ENCODE data around the gene DNAH6. TPM values are rescaled to one million over a fixed set of nuclear protein-coding genes. Genes with fewer than 3 reads are reported as not detected.
A peak's percentile ranks its signal among the peaks of the same experiment; 100 is the strongest.
"Not testable (repeated sequence)": the region's sequence is repeated elsewhere in the genome, so short reads cannot be mapped to it uniquely, and the experiment has no call there.

Gene DNAH6
- total RNA-seq, 2 experiments from 2014 or later, result 0.60 to 1.00 TPM

GRCh38 chr2:84748341-84748740 lies 232.0 kb downstream of the DNAH6 start:
- H3K27ac Mint-ChIP-seq, result no peak overlapping the region
- POLR2A ChIA-PET, result no interaction called here
- peaks cover 10% of the 10 kb centered on the region for H3K9me3 Mint-ChIP-seq
- DNase-seq, result no peak
- no peaks in the 10 kb centered on the region for H3K4me1 Mint-ChIP-seq
- no peaks in the 10 kb centered on the region for H3K27me3 Mint-ChIP-seq
- no peak overlapping the region for H3K4me3 Mint-ChIP-seq
- peaks cover 11% of the 10 kb centered on the region for H3K36me3 Mint-ChIP-seq (ENCODE audit: low read depth)
- CTCF ChIA-PET, result interaction anchor here (1.4 kb wide), 1 partner anchor 14 kb away, joined by 3 read pairs; no protein-coding TSS in a partner anchor

- H3K27ac Mint-ChIP-seq, result no peak overlapping the region
- no peaks in the 10 kb centered on the region for H3K4me1 Mint-ChIP-seq
- no peak for DNase-seq
- H3K9me3 Mint-ChIP-seq, result peaks cover 11% of the 10 kb centered on the region
- no peak overlapping the region for H3K4me3 Mint-ChIP-seq
- H3K36me3 Mint-ChIP-seq (ENCODE audit: low read depth), result peaks cover 11% of the 10 kb centered on the region
- no peaks in the 10 kb centered on the region for H3K27me3 Mint-ChIP-seq
- ChIA-PET POLR2A (no interaction called here), CTCF (interaction anchor here (2.6 kb wide), 1 partner anchor 9 kb away, joined by 10 read pairs; no protein-coding TSS in a partner anchor)
Observed at GRCh38 chr2:84749442-84749841, 233.1 kb downstream of the DNAH6 start.

- no peak overlapping the region for H3K27ac Mint-ChIP-seq
- CTCF ChIA-PET, result no interaction called here
- H3K4me1 Mint-ChIP-seq, result peaks cover 4% of the 10 kb centered on the region
Observed at GRCh38 chr2:84755096-84755495, 238.8 kb downstream of the DNAH6 start.

GRCh38 chr2:84757648-84758047 lies 241.3 kb downstream of the DNAH6 start:
- Mint-ChIP-seq H3K4me3 (no peak overlapping the region), H3K27ac (no peak overlapping the region), H3K27me3 (no peaks in the 10 kb centered on the region), H3K4me1 (peaks cover 4% of the 10 kb centered on the region), H3K36me3 (ENCODE audit: low read depth) (peaks cover 5% of the 10 kb centered on the region), H3K9me3 (peaks cover 4% of the 10 kb centered on the region)
- no peak for DNase-seq
- POLR2A ChIA-PET, result no interaction called here
- CTCF ChIA-PET, result no interaction called here

More at GRCh38 chr2:84755096-84755495, 238.8 kb downstream of the DNAH6 start:
- peaks cover 4% of the 10 kb centered on the region for H3K9me3 Mint-ChIP-seq
- no peaks in the 10 kb centered on the region for H3K27me3 Mint-ChIP-seq
- H3K4me3 Mint-ChIP-seq, result no peak overlapping the region
- H3K36me3 Mint-ChIP-seq (ENCODE audit: low read depth), result peaks cover 5% of the 10 kb centered on the region
- POLR2A ChIA-PET, result no interaction called here
- DNase-seq, result no peak

GRCh38 chr2:84766791-84767190 lies 250.5 kb downstream of the DNAH6 start:
- H3K27me3 Mint-ChIP-seq, result no peaks in the 10 kb centered on the region
- H3K4me1 Mint-ChIP-seq, result peaks cover 2% of the 10 kb centered on the region
- peaks cover 21% of the 10 kb centered on the region for H3K9me3 Mint-ChIP-seq
- DNase-seq, result no peak
- POLR2A ChIA-PET, result no interaction called here
- H3K4me3 Mint-ChIP-seq, result no peak overlapping the region
- peaks cover 13% of the 10 kb centered on the region for H3K36me3 Mint-ChIP-seq (ENCODE audit: low read depth)
- CTCF ChIA-PET, result no interaction called here
- H3K27ac Mint-ChIP-seq, result no peak overlapping the region

- no peak for DNase-seq
- Mint-ChIP-seq H3K27me3 (no peaks in the 10 kb centered on the region), H3K4me3 (no peak overlapping the region), H3K27ac (no peak overlapping the region), H3K36me3 (ENCODE audit: low read depth) (peaks cover 16% of the 10 kb centered on the region), H3K9me3 (peaks cover 28% of the 10 kb centered on the region), H3K4me1 (peaks cover 2% of the 10 kb centered on the region)
- ChIA-PET CTCF (interaction anchor here (0.7 to 1.4 kb wide), 3 partner anchors 14 to 55 kb away, joined by 3 to 4 read pairs (median 3); no protein-coding TSS in a partner anchor), POLR2A (no interaction called here)
Observed at GRCh38 chr2:84768840-84769239, 252.5 kb downstream of the DNAH6 start.

- no peaks in the 10 kb centered on the region for H3K27me3 Mint-ChIP-seq
- H3K36me3 Mint-ChIP-seq (ENCODE audit: low read depth), result peaks cover 28% of the 10 kb centered on the region
- no peak overlapping the region for H3K27ac Mint-ChIP-seq
- H3K9me3 Mint-ChIP-seq, result peaks cover 37% of the 10 kb centered on the region
- peaks cover 2% of the 10 kb centered on the region for H3K4me1 Mint-ChIP-seq
- no peak overlapping the region for H3K4me3 Mint-ChIP-seq
- CTCF ChIA-PET, result interaction anchor here (1.0 to 1.4 kb wide), 4 partner anchors 10 to 155 kb away, joined by 3 to 4 read pairs (median 3); no protein-coding TSS in a partner anchor
- POLR2A ChIA-PET, result no interaction called here
- no peak for DNase-seq
Observed at GRCh38 chr2:84770280-84770679, 254.0 kb downstream of the DNAH6 start.

GRCh38 chr2:84771251-84771650 lies 255.0 kb downstream of the DNAH6 start:
- Mint-ChIP-seq H3K9me3 (peaks cover 47% of the 10 kb centered on the region), H3K4me1 (peaks cover 2% of the 10 kb centered on the region), H3K36me3 (ENCODE audit: low read depth) (peaks cover 33% of the 10 kb centered on the region), H3K27ac (peak overlapping the region; percentile 63), H3K27me3 (no peaks in the 10 kb centered on the region), H3K4me3 (no peak overlapping the region)
- ChIA-PET CTCF (no interaction called here), POLR2A (no interaction called here)
- no peak for DNase-seq

GRCh38 chr2:84773562-84773961 lies 257.3 kb downstream of the DNAH6 start:
- H3K4me1 Mint-ChIP-seq, result peaks cover 10% of the 10 kb centered on the region
- CTCF ChIA-PET, H3K4me3 Mint-ChIP-seq, DNase-seq, H3K27ac Mint-ChIP-seq, H3K27me3 Mint-ChIP-seq, POLR2A ChIA-PET: not testable (repeated sequence)
- H3K9me3 Mint-ChIP-seq, result peaks cover 53% of the 10 kb centered on the region
- peaks cover 36% of the 10 kb centered on the region for H3K36me3 Mint-ChIP-seq (ENCODE audit: low read depth)

GRCh38 chr2:84776011-84776410 lies 259.7 kb downstream of the DNAH6 start:
- POLR2A ChIA-PET, result no interaction called here
- H3K9me3 Mint-ChIP-seq, result peaks cover 61% of the 10 kb centered on the region
- no peak overlapping the region for H3K4me3 Mint-ChIP-seq
- DNase-seq, result no peak
- CTCF ChIA-PET, result no interaction called here
- H3K27ac Mint-ChIP-seq, result no peak overlapping the region
- H3K4me1 Mint-ChIP-seq, result peaks cover 34% of the 10 kb centered on the region
- peaks cover 40% of the 10 kb centered on the region for H3K36me3 Mint-ChIP-seq (ENCODE audit: low read depth)
- no peaks in the 10 kb centered on the region for H3K27me3 Mint-ChIP-seq

- POLR2A ChIA-PET, result no interaction called here
- DNase-seq, result no peak
- CTCF ChIA-PET, result interaction anchor here (0.8 to 1.6 kb wide), 2 partner anchors 20 to 35 kb away, joined by 3 to 4 read pairs; no protein-coding TSS in a partner anchor
- Mint-ChIP-seq H3K4me3 (no peak overlapping the region), H3K27me3 (no peaks in the 10 kb centered on the region), H3K4me1 (peaks cover 65% of the 10 kb centered on the region), H3K9me3 (peaks cover 52% of the 10 kb centered on the region), H3K36me3 (ENCODE audit: low read depth) (peaks cover 35% of the 10 kb centered on the region), H3K27ac (peak overlapping the region; percentile 79)
Observed at GRCh38 chr2:84778911-84779690, 262.8 kb downstream of the DNAH6 start.

- H3K27ac Mint-ChIP-seq, result peak overlapping the region; percentile 79
- peaks cover 51% of the 10 kb centered on the region for H3K9me3 Mint-ChIP-seq
- CTCF ChIA-PET, result interaction anchor here (0.8 to 1.6 kb wide), 2 partner anchors 19 to 34 kb away, joined by 3 to 4 read pairs; no protein-coding TSS in a partner anchor
- peaks cover 35% of the 10 kb centered on the region for H3K36me3 Mint-ChIP-seq (ENCODE audit: low read depth)
- no peak overlapping the region for H3K4me3 Mint-ChIP-seq
- peaks cover 71% of the 10 kb centered on the region for H3K4me1 Mint-ChIP-seq
- POLR2A ChIA-PET, result no interaction called here
- no peak for DNase-seq
- H3K27me3 Mint-ChIP-seq, result no peaks in the 10 kb centered on the region
Observed at GRCh38 chr2:84779781-84780180, 263.5 kb downstream of the DNAH6 start.

- DNase-seq, result peak; percentile 76
- ChIA-PET CTCF (interaction anchor here (1.4 to 1.6 kb wide), 2 partner anchors 13 to 144 kb away, joined by 4 to 5 read pairs; no protein-coding TSS in a partner anchor), POLR2A (no interaction called here)
- H3K27me3 Mint-ChIP-seq, result no peaks in the 10 kb centered on the region
- peak overlapping the region; percentile 65 for H3K4me3 Mint-ChIP-seq
- peak overlapping the region; percentile 96 for H3K27ac Mint-ChIP-seq
- peaks cover 34% of the 10 kb centered on the region for H3K9me3 Mint-ChIP-seq
- H3K36me3 Mint-ChIP-seq (ENCODE audit: low read depth), result peaks cover 24% of the 10 kb centered on the region
- H3K4me1 Mint-ChIP-seq, result peaks cover 77% of the 10 kb centered on the region
Observed at GRCh38 chr2:84781942-84782716, 265.8 kb downstream of the DNAH6 start.
